Measurements from ENCODE around the gene PHACTR3.

PHACTR3 gene

DNA sequence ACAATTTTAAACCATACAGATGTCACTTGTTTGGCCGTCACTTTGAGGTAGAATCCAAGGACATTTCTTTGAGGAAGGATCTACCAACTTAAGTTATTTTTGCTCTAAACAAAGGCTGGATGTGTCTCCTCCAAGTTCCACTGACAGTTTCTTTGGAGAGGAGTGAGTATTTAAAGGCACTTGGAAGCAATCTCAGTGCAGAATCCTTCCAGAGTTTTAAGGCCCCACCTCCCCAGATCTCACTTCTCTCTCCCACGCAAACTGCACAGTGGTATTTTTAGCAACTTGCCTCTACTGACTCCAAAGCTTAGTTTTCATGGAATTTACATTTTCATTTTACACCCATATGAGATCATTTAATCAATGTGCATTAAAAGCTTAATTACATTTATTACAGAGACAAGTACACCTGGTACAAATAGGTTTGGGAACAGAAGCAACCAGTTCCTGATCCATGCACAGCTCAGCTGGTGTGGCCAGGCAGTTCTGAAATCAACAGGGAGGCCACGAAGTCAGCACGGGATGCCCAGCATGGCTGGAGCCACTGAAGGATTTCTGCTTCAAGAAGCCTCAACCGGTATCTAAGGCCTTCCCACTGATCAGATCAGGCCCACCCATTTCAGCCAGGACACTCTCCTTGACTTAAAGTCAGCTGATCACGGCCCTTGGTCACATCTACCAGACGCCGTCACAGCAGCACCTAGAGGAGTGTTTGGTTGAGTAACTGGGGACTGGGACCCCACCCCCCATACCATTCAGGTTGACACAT lies 219.3 kb downstream of the PHACTR3 start:
- no peak for DNase-seq (ENCODE audit: low read depth)
- H3K4me3 ChIP-seq (ENCODE audit: low read depth, low read length), result no peak overlapping the region
- TF ChIP-seq, protein P1, sequence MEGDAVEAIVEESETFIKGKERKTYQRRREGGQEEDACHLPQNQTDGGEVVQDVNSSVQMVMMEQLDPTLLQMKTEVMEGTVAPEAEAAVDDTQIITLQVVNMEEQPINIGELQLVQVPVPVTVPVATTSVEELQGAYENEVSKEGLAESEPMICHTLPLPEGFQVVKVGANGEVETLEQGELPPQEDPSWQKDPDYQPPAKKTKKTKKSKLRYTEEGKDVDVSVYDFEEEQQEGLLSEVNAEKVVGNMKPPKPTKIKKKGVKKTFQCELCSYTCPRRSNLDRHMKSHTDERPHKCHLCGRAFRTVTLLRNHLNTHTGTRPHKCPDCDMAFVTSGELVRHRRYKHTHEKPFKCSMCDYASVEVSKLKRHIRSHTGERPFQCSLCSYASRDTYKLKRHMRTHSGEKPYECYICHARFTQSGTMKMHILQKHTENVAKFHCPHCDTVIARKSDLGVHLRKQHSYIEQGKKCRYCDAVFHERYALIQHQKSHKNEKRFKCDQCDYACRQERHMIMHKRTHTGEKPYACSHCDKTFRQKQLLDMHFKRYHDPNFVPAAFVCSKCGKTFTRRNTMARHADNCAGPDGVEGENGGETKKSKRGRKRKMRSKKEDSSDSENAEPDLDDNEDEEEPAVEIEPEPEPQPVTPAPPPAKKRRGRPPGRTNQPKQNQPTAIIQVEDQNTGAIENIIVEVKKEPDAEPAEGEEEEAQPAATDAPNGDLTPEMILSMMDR (IDR thresholded peaks at IDR 0.05; ENCODE audit: insufficient read depth, low read depth, low read length, missing control alignments), result no peak

DNA sequence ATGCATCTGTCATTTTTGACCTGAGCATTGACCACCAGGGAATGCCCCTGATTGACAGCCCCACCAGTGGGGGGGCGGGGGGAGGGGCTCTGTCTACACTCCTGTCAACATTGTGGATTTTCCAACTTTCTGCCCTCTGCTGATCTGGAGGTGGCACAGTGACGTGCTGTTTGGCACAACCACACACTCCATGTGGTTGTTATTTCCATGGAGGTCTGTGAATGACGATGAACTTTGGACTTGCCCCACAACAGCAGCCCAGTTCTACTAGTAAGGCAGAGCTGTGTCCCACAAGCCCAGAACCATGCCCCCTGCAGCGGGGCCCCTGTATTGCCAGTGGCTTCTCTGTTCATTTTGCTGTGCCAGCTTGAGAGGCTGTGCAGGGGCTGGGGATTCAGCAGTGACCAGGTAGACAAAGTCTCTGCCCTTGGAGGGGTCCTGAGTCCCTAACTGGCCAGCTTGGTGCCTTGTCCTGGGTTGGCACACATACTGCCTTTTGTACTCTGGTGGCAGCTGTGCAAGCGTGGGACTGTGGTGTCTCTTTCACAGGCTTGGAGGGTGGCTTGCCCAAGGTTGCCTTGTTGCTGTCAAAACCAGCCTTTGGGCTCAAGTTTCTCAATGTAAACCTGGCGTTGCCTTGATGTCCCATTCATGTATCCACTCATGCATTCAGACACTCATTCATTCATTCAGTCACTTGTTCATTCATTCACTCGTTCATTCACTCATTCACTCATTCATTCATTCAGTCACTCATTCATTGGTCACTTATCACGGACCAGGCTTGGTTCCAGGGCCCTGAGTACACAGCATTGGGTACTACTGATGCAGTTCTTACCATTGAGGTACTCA lies 220.6 kb downstream of the PHACTR3 start:
- H3K4me3 ChIP-seq (ENCODE audit: low read depth, low read length), result no peak overlapping the region
- TF ChIP-seq, protein P1 (IDR thresholded peaks at IDR 0.05; ENCODE audit: insufficient read depth, low read depth, low read length, missing control alignments), result no peak
- DNase-seq (ENCODE audit: low read depth), result no peak

DNA sequence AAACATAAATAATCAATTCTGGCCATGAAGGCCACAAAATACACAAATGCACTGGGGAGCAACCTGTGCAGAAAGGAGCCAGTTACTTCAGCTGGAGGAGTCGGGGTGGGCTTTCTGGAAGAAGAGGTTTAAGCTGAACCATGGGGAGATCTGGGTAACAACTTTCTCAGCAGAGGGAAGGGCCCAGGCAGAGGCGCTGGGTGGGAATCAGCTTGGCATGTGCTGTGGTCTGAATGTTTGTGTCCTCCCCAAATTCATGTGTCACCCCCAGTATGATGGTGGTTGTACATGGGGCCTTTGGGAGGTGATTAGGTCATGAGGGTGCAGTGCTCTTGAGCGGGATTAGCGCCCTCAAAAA lies 221.2 kb downstream of the PHACTR3 start:
- no peak for DNase-seq (ENCODE audit: low read depth)
- TF ChIP-seq, protein P1 (IDR thresholded peaks at IDR 0.05; ENCODE audit: insufficient read depth, low read depth, low read length, missing control alignments), result no peak

DNA sequence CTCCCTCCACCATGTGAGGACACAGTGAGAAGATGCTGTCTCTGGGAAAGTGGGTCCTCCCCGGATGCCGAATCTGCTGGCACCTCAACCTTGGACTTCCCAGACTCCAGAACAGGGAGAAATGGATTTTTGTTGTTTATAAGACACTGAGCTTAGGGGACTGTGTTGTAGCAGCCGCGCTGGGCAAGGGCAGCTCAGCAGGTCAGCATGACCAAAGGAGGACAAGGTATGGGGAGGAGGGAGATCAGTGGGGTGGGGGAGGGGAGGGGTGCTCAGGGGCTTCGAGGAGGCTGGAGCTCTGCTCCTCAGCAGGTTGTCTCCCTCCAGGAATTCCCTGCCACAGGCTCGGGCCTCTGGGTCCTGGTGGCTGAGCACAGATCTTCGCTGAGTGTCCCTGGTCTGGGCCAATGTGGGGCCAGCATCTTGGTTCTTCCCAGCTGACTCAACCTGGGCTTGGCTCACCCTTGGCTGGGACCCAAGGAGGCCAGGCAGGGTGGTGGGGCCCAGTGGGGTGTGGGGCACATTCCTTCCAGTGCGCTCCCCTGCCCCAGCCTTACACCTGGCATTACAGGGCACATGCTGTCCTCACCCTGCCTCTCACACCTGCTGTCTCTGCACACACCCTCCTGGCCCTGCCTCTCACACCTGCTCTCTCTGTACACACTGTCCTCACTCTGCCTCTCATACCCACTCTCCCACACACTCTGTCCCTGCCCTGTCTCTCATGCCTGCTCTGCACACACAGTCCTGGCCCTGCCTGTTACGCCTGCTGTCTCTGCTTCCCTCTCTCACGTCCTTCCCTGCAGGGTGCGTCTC lies 221.8 kb downstream of the PHACTR3 start:
- H3K4me3 ChIP-seq (ENCODE audit: low read depth, low read length), result no peak overlapping the region
- DNase-seq (ENCODE audit: low read depth), result no peak
- TF ChIP-seq, protein P1 (IDR thresholded peaks at IDR 0.05; ENCODE audit: insufficient read depth, low read depth, low read length, missing control alignments), result no peak

More for the DNA sequence above, 221.2 kb downstream of the PHACTR3 start:
- H3K4me3 ChIP-seq (ENCODE audit: low read depth, low read length), result no peak overlapping the region

DNA sequence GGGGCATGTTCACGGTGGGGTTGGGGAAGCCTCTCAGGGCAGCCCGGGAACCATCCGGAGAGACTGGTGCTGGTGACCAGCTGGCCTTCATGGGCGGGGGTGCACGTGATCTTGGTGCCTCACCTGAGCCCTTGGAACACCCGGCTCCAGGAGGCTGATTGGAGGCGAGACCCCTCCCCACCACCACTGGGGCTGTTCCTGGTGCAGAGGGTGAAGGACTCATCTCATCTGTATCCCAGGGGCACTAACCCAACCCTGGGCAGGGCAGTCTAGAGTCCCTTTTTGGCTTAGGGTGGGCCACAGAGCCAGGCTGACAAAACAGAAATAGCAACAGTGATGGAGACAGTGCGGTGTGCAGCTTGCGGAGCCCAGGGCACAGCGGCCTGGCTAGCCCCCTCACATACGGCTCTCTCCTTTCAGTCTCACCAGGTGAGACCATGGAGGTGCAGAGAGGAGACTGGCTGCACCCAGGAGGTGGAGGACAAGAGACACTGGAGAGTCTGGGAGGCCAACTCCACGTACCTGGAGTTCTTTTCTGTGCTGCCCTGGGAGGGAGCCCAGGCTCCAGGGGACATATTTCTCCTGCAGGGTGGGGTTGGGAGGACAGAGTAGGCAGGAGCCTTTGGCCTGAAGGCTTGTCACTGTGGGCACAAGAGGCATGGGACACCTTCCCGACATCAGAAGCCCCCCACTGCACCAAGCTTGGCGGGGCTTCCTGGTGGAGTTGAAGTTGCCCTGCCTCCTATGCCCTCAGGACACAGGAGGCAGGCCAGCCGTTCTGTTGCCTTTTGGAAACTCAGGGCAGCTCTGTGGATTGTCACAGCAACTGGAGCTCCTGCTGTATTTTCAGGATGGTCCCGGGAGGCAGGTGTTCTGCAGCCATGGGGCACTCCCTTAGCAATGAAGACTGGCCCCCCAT lies 223.1 kb downstream of the PHACTR3 start:
- TF ChIP-seq, protein P1 (IDR thresholded peaks at IDR 0.05; ENCODE audit: insufficient read depth, low read depth, low read length, missing control alignments), result no peak
- no peak overlapping the region for H3K4me3 ChIP-seq (ENCODE audit: low read depth, low read length)
- DNase-seq (ENCODE audit: low read depth), result no peak
